ENCODE data around the gene TRIOBP.

TRIOBP gene

DNA sequence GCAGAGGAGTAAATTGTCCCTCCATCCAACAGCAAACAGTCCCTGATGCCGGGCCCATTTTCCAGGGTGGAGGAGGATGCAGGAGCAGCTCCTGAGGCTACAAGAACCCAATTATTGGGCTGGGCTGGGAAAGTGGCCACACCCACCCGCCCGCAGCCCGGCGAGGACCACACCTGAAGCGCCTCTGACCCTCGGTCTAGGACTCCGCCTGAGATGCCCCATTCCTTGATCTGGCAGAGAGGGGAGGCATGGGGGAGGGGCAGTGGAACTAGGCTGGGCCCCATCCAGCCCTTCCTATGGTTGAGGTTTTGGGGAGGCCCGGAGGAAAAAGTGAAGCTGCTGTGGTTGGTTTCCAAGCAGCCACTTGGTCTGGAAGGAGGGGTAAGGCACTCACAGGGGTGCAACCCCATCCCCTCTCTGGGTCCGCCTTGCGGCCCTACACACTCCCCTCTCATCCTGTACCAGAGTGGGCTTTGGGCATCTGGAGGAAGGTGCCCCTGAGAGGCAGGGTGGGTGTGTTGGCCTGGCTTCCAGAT is 23.9 kb upstream of the TRIOBP start:
- Histone ChIP-seq H3K27me3 (replicated peaks; ENCODE audit: control insufficient read depth, insufficient read depth, low read length) (no peaks in the 10 kb centered on the region), H3K9me3 (ENCODE audit: control insufficient read depth, low read length) (no peaks in the 10 kb centered on the region), H3K9ac (ENCODE audit: low read length) (no peak overlapping the region), H3K4me1 (ENCODE audit: control insufficient read depth, insufficient read depth, low read length) (peaks cover 11% of the 10 kb centered on the region), H3K36me3 (ENCODE audit: control insufficient read depth, insufficient read depth, low read length, severe bottlenecking) (peaks cover 6% of the 10 kb centered on the region), H3K4me3 (ENCODE audit: low read length) (no peak overlapping the region)
- no peak for DNase-seq (ENCODE audit: low read depth)

GRCh38 chr22:37674248-37674647 is 22.6 kb upstream of the TRIOBP start:
- Histone ChIP-seq H3K36me3 (ENCODE audit: control insufficient read depth, insufficient read depth, low read length, severe bottlenecking) (peaks cover 14% of the 10 kb centered on the region), H3K27me3 (replicated peaks; ENCODE audit: control insufficient read depth, insufficient read depth, low read length) (no peaks in the 10 kb centered on the region), H3K9me3 (ENCODE audit: control insufficient read depth, low read length) (no peaks in the 10 kb centered on the region), H3K4me1 (ENCODE audit: control insufficient read depth, insufficient read depth, low read length) (peaks cover 16% of the 10 kb centered on the region), H3K9ac (ENCODE audit: low read length) (peak overlapping the region; percentile 84), H3K4me3 (ENCODE audit: low read length) (no peak overlapping the region)
- no peak for DNase-seq (ENCODE audit: low read depth)

DNA sequence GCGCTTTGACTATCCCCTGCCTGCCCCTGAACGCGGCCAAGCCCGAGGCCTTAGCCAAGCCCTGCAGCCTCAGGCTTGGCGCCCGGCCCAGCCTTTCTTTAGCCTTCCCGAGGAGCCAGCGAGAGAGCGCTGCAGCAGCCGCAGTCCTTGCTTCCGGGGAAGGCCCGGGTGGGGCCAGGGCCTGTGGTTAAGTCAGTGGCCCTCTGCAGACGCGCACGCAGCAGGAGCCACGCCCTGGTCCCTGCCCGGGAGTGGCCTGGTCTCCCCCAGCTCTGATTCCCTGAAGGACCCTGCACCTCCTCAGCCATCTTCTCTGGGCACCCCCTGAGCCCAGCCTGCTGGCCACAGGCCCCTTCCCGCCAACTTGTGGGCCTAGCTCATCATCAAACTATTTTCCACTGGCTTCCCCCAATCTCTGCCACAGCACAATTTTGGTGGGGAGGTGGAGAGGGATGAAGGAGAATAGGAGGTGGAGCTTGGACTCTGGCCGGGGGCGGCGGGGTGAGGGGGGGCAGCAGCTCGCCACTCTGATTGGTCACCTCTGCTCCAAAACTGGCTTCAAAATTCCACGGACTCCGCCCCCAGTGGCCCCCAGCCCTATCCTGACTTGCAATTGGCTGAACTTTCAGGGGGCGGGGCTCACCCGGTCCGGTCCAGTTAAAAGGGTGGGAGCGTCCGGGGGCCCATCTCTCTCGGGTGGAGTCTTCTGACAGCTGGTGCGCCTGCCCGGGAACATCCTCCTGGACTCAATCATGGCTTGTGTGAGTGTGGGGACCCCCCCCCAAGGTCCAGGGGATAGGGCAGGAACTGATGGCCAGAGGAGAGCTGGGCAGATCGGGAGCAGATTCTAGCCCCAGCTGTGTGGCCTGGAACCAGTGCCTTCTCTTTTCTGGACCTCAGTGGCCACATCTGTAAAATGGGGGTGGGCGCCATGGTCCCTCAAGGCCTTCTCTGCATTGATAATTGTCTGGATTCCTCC is 21.6 kb upstream of the TRIOBP start, which contains the start of gene LGALS1:
TSS of gene LGALS1 (plus strand) at position 686 of the 979 bp plus-strand sequence. CDS start at position 753, 67 bp downstream.
- peaks cover 24% of the 10 kb centered on the region for H3K36me3 ChIP-seq (ENCODE audit: control insufficient read depth, insufficient read depth, low read length, severe bottlenecking)
- H3K4me3 ChIP-seq (ENCODE audit: low read length) = peak within 1 kb of the TSS; percentile 95
- peak within 1 kb of the TSS; percentile 98 for H3K9ac ChIP-seq (ENCODE audit: low read length)
- DNase-seq (ENCODE audit: low read depth) = peak; percentile 99
- H3K4me1 ChIP-seq (ENCODE audit: control insufficient read depth, insufficient read depth, low read length) = peaks cover 20% of the 10 kb centered on the region
- no peaks in the 10 kb centered on the region for H3K27me3 ChIP-seq (replicated peaks; ENCODE audit: control insufficient read depth, insufficient read depth, low read length)
- H3K9me3 ChIP-seq (ENCODE audit: control insufficient read depth, low read length) = no peaks in the 10 kb centered on the region

GRCh38 chr22:37675930-37676735 is 20.7 kb upstream of the TRIOBP start:
- DNase-seq (ENCODE audit: low read depth) = peak; percentile 62
- Histone ChIP-seq H3K4me3 (ENCODE audit: low read length) (peak overlapping the region; percentile 95), H3K9ac (ENCODE audit: low read length) (peak overlapping the region; percentile 98)

GRCh38 chr22:37676736-37677492 is 19.9 kb upstream of the TRIOBP start:
- H3K9ac ChIP-seq (ENCODE audit: low read length) = peak overlapping the region; percentile 98
- H3K9me3 ChIP-seq (ENCODE audit: control insufficient read depth, low read length) = no peaks in the 10 kb centered on the region
- peaks cover 24% of the 10 kb centered on the region for H3K36me3 ChIP-seq (ENCODE audit: control insufficient read depth, insufficient read depth, low read length, severe bottlenecking)
- H3K4me3 ChIP-seq (ENCODE audit: low read length) = peak overlapping the region; percentile 95
- H3K27me3 ChIP-seq (replicated peaks; ENCODE audit: control insufficient read depth, insufficient read depth, low read length) = no peaks in the 10 kb centered on the region
- peaks cover 28% of the 10 kb centered on the region for H3K4me1 ChIP-seq (ENCODE audit: control insufficient read depth, insufficient read depth, low read length)
- DNase-seq (ENCODE audit: low read depth) = peak; percentile 99

More at GRCh38 chr22:37675930-37676735, 20.7 kb upstream of the TRIOBP start:
- no peaks in the 10 kb centered on the region for H3K27me3 ChIP-seq (replicated peaks; ENCODE audit: control insufficient read depth, insufficient read depth, low read length)
- H3K36me3 ChIP-seq (ENCODE audit: control insufficient read depth, insufficient read depth, low read length, severe bottlenecking) = peaks cover 24% of the 10 kb centered on the region
- no peaks in the 10 kb centered on the region for H3K9me3 ChIP-seq (ENCODE audit: control insufficient read depth, low read length)
- H3K4me1 ChIP-seq (ENCODE audit: control insufficient read depth, insufficient read depth, low read length) = peaks cover 21% of the 10 kb centered on the region

DNA sequence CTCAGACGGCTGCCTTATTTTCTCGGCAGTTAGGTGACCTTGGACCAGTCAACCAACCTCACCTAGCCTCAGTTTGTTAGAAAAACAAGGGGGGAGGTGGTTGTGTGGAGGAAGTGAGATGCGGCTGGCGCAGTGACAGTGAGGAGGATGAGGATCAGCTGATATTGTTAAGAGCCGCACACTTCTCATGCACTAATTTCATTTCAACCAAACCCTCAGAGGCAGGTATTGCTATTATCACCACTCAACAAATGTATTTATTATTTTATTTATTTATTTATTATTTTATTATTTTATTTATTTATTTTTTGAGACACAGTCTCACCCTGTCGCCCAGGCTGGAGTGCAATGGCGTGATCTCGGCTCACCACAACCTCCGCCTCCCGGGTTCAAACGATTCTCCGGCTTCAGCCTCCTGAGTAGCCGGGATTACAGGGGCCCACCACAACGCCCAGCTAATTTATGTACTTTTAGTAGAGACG is 19.3 kb upstream of the TRIOBP start:
- Histone ChIP-seq H3K36me3 (ENCODE audit: control insufficient read depth, insufficient read depth, low read length, severe bottlenecking) (peaks cover 24% of the 10 kb centered on the region), H3K4me3 (ENCODE audit: low read length) (peak overlapping the region; percentile 95), H3K4me1 (ENCODE audit: control insufficient read depth, insufficient read depth, low read length) (peaks cover 28% of the 10 kb centered on the region), H3K9ac (ENCODE audit: low read length) (peak overlapping the region; percentile 98), H3K27me3 (replicated peaks; ENCODE audit: control insufficient read depth, insufficient read depth, low read length) (no peaks in the 10 kb centered on the region), H3K9me3 (ENCODE audit: control insufficient read depth, low read length) (no peaks in the 10 kb centered on the region)
- no peak for DNase-seq (ENCODE audit: low read depth)

DNA sequence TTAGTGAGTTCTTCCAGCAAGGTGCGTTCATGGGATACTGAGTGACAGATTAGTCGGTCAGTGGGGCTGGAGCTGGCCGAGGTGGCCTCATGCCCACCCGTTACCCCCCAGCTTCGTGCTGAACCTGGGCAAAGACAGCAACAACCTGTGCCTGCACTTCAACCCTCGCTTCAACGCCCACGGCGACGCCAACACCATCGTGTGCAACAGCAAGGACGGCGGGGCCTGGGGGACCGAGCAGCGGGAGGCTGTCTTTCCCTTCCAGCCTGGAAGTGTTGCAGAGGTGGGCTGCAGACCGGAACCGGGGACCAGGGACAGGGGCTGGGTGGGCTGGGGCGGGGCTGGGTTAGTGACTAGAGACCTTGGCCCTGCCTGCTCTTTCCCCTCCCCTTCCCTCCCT is 18.5 kb upstream of the TRIOBP start:
- H3K4me1 ChIP-seq (ENCODE audit: control insufficient read depth, insufficient read depth, low read length) = peaks cover 28% of the 10 kb centered on the region
- H3K9ac ChIP-seq (ENCODE audit: low read length) = peak overlapping the region; percentile 98
- H3K4me3 ChIP-seq (ENCODE audit: low read length) = peak overlapping the region; percentile 95
- no peaks in the 10 kb centered on the region for H3K27me3 ChIP-seq (replicated peaks; ENCODE audit: control insufficient read depth, insufficient read depth, low read length)
- peaks cover 24% of the 10 kb centered on the region for H3K36me3 ChIP-seq (ENCODE audit: control insufficient read depth, insufficient read depth, low read length, severe bottlenecking)
- no peaks in the 10 kb centered on the region for H3K9me3 ChIP-seq (ENCODE audit: control insufficient read depth, low read length)
- DNase-seq (ENCODE audit: low read depth) = peak; percentile 3

DNA sequence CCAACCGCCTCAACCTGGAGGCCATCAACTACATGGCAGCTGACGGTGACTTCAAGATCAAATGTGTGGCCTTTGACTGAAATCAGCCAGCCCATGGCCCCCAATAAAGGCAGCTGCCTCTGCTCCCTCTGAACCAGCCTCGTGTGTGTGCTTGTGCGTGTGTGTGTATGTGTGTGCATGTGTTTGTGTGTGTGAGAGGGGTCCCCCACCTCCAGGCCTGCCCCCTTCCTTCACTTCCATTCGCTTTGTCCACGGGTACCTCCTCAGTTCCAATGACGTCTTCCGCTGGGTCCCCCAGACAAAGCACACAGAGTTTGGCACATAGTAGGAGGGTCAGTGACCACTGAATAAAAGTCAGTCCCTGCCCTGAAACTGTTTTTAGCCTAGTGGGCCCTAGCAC is 17.2 kb upstream of the TRIOBP start:
- no peak for DNase-seq (ENCODE audit: low read depth)
- Histone ChIP-seq H3K9me3 (ENCODE audit: control insufficient read depth, low read length) (no peaks in the 10 kb centered on the region), H3K4me1 (ENCODE audit: control insufficient read depth, insufficient read depth, low read length) (peaks cover 22% of the 10 kb centered on the region), H3K4me3 (ENCODE audit: low read length) (no peak overlapping the region), H3K36me3 (ENCODE audit: control insufficient read depth, insufficient read depth, low read length, severe bottlenecking) (peaks cover 24% of the 10 kb centered on the region), H3K9ac (ENCODE audit: low read length) (peak overlapping the region; percentile 8), H3K27me3 (replicated peaks; ENCODE audit: control insufficient read depth, insufficient read depth, low read length) (no peaks in the 10 kb centered on the region)

- peaks cover 24% of the 10 kb centered on the region for H3K36me3 ChIP-seq (ENCODE audit: control insufficient read depth, insufficient read depth, low read length, severe bottlenecking)
- H3K4me1 ChIP-seq (ENCODE audit: control insufficient read depth, insufficient read depth, low read length) = peaks cover 22% of the 10 kb centered on the region
- H3K4me3 ChIP-seq (ENCODE audit: low read length) = no peak overlapping the region
- no peaks in the 10 kb centered on the region for H3K9me3 ChIP-seq (ENCODE audit: control insufficient read depth, low read length)
- DNase-seq (ENCODE audit: low read depth) = no peak
- no peaks in the 10 kb centered on the region for H3K27me3 ChIP-seq (replicated peaks; ENCODE audit: control insufficient read depth, insufficient read depth, low read length)
- no peak overlapping the region for H3K9ac ChIP-seq (ENCODE audit: low read length)
These were observed 16.5 kb upstream of the TRIOBP start for GRCh38 chr22:37680191-37680851.

GRCh38 chr22:37681001-37681424 is 15.8 kb upstream of the TRIOBP start:
- Histone ChIP-seq H3K36me3 (ENCODE audit: control insufficient read depth, insufficient read depth, low read length, severe bottlenecking) (peaks cover 24% of the 10 kb centered on the region), H3K4me1 (ENCODE audit: control insufficient read depth, insufficient read depth, low read length) (peaks cover 28% of the 10 kb centered on the region), H3K27me3 (replicated peaks; ENCODE audit: control insufficient read depth, insufficient read depth, low read length) (no peaks in the 10 kb centered on the region), H3K9me3 (ENCODE audit: control insufficient read depth, low read length) (no peaks in the 10 kb centered on the region), H3K4me3 (ENCODE audit: low read length) (no peak overlapping the region), H3K9ac (ENCODE audit: low read length) (no peak overlapping the region)
- no peak for DNase-seq (ENCODE audit: low read depth)
